ENCODE results near the gene KRT9. TPM values are rescaled to one million over a fixed set of nuclear protein-coding genes. Genes with fewer than 3 reads are reported as not detected.
"Not testable (repeated sequence)": the region's sequence is repeated elsewhere in the genome, so short reads cannot be mapped to it uniquely, and the experiment has no call there.

Gene KRT9
- total and polyA plus RNA-seq, 2 donors (not counting 3 experiments of a cell fraction or from before 2014, with no cell fraction given), result not detected

DNA sequence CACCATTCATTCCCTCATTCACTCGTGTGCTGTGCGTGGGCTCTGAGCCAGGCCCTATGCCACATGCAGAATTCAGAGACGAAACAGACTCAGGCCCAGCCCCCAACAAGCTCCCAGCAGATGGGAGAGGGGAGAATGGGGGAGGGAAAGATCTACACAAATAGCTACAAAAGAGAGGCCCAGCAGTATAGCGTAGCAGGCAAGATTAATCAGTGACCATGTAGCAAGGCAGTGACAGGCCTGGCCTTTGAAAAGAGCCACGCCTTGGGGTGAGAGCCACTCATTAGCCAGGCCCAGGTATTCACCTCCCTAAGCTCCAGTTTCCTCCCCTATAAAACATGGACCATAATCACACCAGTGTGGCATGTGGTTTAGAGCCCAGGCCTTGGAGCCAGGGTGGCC, 27.4 kb downstream of the KRT9 start:
- H3K9me1 ChIP-seq (replicated peaks; ENCODE audit: control insufficient read depth, extremely low read depth, insufficient read depth, low read length), result no peaks in the 10 kb centered on the region
- no peak overlapping the region for H3K27ac ChIP-seq (ENCODE audit: insufficient read depth, low read depth, low read length)
- DNase-seq (ENCODE audit: low read depth, low spot score) (no peak), FAIRE-seq (no peak)
- H3K9ac ChIP-seq (replicated peaks; ENCODE audit: extremely low read depth, insufficient read depth, low read length), result no peak overlapping the region
- no peaks in the 10 kb centered on the region for H3K27me3 ChIP-seq (ENCODE audit: control insufficient read depth in 2 of 2, insufficient read depth in 2 of 2, low read length in 2 of 2)
- dilution Hi-C loops (cut with MboI; ENCODE audit: extremely low pct_ligation_motif_present, low sequenced_read_pairs), result no loop called here
- H3K9me3 ChIP-seq (replicated peaks; ENCODE audit: control insufficient read depth, insufficient read depth, low read length), result no peaks in the 10 kb centered on the region
- BruUV-seq (replicated peaks), result no TSS peak
- ChIA-PET POLR2A (no interaction called here), CTCF (interaction anchor here (0.9 to 2.0 kb wide), 10 partner anchors 11 to 635 kb away, joined by 3 to 7 read pairs (median 3); no protein-coding TSS in a partner anchor)
- intact Hi-C loops (cut with micrococcal nuclease), result no loop called here
- H3K4me2 ChIP-seq (ENCODE audit: insufficient read depth, low read length), result no peak overlapping the region
- peaks cover 19% of the 10 kb centered on the region for H3K4me1 ChIP-seq (ENCODE audit: control insufficient read depth, extremely low read depth, insufficient read depth, low read length)
- no peak overlapping the region for H2AFZ ChIP-seq (ENCODE audit: low read depth, low read length)
- no peaks in the 10 kb centered on the region for H3K79me2 ChIP-seq (ENCODE audit: control insufficient read depth, insufficient read depth, low read length)
- H3K4me3 ChIP-seq (replicated peaks in 1 of 3; ENCODE audit: insufficient read depth in 1 of 3, low read depth in 1 of 3, low read length in 3 of 3), result no peak overlapping the region
- no peaks in the 10 kb centered on the region for H3K36me3 ChIP-seq (ENCODE audit: control insufficient read depth in 2 of 2, extremely low read depth in 1 of 2, insufficient read depth in 2 of 2, low read length in 2 of 2)
- TF ChIP-seq EZH2 (IDR thresholded peaks at IDR 0.05; ENCODE audit: borderline replicate concordance, low read depth, low read length, severe bottlenecking) (no peak), POLR2AphosphoS5 (IDR thresholded peaks at IDR 0.05; ENCODE audit: insufficient read depth, low read depth, low read length) (no peak), MYC (IDR thresholded peaks at IDR 0.05; ENCODE audit: low read depth, low read length) (no peak), JUN (IDR thresholded peaks at IDR 0.05; ENCODE audit: borderline replicate concordance, insufficient read depth, insufficient read length, low read depth) (no peak), FOS (IDR thresholded peaks at IDR 0.05; ENCODE audit: borderline replicate concordance, insufficient read depth, low read length) (no peak), POLR2A (IDR thresholded peaks at IDR 0.05; ENCODE audit: low read depth, low read length) (no peak), GATA2 (IDR thresholded peaks at IDR 0.05; ENCODE audit: insufficient read depth, insufficient read length, low read depth, low read length) (no peak)
- TF ChIP-seq, protein P1, sequence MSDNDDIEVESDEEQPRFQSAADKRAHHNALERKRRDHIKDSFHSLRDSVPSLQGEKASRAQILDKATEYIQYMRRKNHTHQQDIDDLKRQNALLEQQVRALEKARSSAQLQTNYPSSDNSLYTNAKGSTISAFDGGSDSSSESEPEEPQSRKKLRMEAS (IDR thresholded peaks at IDR 0.05; ENCODE audit: insufficient read depth, insufficient read length), result no peak
- TF ChIP-seq, protein P2, sequence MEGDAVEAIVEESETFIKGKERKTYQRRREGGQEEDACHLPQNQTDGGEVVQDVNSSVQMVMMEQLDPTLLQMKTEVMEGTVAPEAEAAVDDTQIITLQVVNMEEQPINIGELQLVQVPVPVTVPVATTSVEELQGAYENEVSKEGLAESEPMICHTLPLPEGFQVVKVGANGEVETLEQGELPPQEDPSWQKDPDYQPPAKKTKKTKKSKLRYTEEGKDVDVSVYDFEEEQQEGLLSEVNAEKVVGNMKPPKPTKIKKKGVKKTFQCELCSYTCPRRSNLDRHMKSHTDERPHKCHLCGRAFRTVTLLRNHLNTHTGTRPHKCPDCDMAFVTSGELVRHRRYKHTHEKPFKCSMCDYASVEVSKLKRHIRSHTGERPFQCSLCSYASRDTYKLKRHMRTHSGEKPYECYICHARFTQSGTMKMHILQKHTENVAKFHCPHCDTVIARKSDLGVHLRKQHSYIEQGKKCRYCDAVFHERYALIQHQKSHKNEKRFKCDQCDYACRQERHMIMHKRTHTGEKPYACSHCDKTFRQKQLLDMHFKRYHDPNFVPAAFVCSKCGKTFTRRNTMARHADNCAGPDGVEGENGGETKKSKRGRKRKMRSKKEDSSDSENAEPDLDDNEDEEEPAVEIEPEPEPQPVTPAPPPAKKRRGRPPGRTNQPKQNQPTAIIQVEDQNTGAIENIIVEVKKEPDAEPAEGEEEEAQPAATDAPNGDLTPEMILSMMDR (IDR thresholded peaks at IDR 0.05; ENCODE audit: extremely low read depth in 1 of 2, insufficient read depth in 1 of 2, low read depth in 1 of 2, low read length in 2 of 2), result no peak
- H4K20me1 ChIP-seq (replicated peaks; ENCODE audit: control insufficient read depth, extremely low read depth, insufficient read depth, low read length), result no peaks in the 10 kb centered on the region

DNA sequence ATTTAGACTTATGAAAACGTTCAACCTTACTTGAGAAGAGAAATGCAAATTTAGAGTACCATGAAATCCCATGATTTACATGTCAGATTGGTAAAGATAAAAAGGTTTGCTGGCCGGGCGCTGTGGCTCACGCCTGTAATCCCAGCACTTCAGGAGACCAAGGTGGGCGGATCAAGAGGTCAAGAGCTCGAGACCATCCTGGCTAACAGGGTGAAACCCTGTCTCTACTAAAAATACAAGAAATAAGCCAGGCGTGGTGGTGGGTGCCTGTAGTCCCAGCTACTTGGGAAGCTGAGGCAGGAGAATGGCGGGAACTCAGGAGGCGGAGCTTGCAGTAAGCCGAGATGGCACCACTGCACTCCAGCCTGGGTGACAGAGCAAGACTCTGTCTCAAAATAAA, 29.1 kb downstream of the KRT9 start:
- H3K4me2 ChIP-seq (ENCODE audit: insufficient read depth, low read length); intact Hi-C loops (cut with micrococcal nuclease); BruUV-seq (replicated peaks); H3K4me3 ChIP-seq (replicated peaks in 1 of 3; ENCODE audit: insufficient read depth in 1 of 3, low read depth in 1 of 3, low read length in 3 of 3); H2AFZ ChIP-seq (ENCODE audit: low read depth, low read length); H3K27me3 ChIP-seq (ENCODE audit: control insufficient read depth in 2 of 2, insufficient read depth in 2 of 2, low read length in 2 of 2); H3K9me3 ChIP-seq (replicated peaks; ENCODE audit: control insufficient read depth, insufficient read depth, low read length); DNase-seq (ENCODE audit: low read depth, low spot score); H3K4me1 ChIP-seq (ENCODE audit: control insufficient read depth, extremely low read depth, insufficient read depth, low read length); H3K36me3 ChIP-seq (ENCODE audit: control insufficient read depth in 2 of 2, extremely low read depth in 1 of 2, insufficient read depth in 2 of 2, low read length in 2 of 2); H3K27ac ChIP-seq (ENCODE audit: insufficient read depth, low read depth, low read length); H4K20me1 ChIP-seq (replicated peaks; ENCODE audit: control insufficient read depth, extremely low read depth, insufficient read depth, low read length); FAIRE-seq; dilution Hi-C loops (cut with MboI; ENCODE audit: extremely low pct_ligation_motif_present, low sequenced_read_pairs); H3K79me2 ChIP-seq (ENCODE audit: control insufficient read depth, insufficient read depth, low read length); H3K9me1 ChIP-seq (replicated peaks; ENCODE audit: control insufficient read depth, extremely low read depth, insufficient read depth, low read length); POLR2A ChIA-PET; H3K9ac ChIP-seq (replicated peaks; ENCODE audit: extremely low read depth, insufficient read depth, low read length): not testable (repeated sequence)
- CTCF ChIA-PET, result interaction anchor here (1.0 to 3.3 kb wide), 6 partner anchors 10 to 125 kb away, joined by 3 to 10 read pairs (median 4); partner anchors contain the start of gene KRT19

All from endothelial cell of umbilical vein (primary cell).